GM12878 (cell line): ENCODE results near the gene GTSF1L. TPM values are rescaled to one million over a fixed set of nuclear protein-coding genes. Genes with fewer than 3 reads are reported as not detected.

Source experiments
- ATAC-seq: fragments of 200-7000 bp; cut with Tn5 transposase; 3 replicates; pipeline ENCODE4 v1.9.1; 2020; ENCODE audit warnings: mild to moderate bottlenecking, moderate library complexity
- BruUV-seq: library from RNA; stranded (reverse); fragments of 400-500 nt; replicated peaks from 2 replicates; lab custom pipeline; 2021; lab: Mats Ljungman, UMichigan
- CTCF ChIA-PET: fragments of 300-600 bp; sonication (Branson Sonifier 250); formaldehyde crosslinking; extraction: SDS; loops from one replicate; lab custom pipeline; 2021; ENCODE audit warnings: inconsistent platforms; lab: Yijun Ruan, JAX
- POLR2A ChIA-PET: fragments of 350-600 bp; formaldehyde crosslinking; extraction: SDS; loops from one replicate; lab custom pipeline; 2021; ENCODE audit warnings: inconsistent platforms; lab: Charles Lee
- RAD21 ChIA-PET: fragments of 300-600 bp; sonication (Branson Sonifier 250); formaldehyde crosslinking; loops from one replicate; lab custom pipeline; 2023; ENCODE audit warnings: antibody characterized with exemption; ENCODE audit not compliant: unreplicated experiment; lab: Charles Lee
- SMC1A ChIA-PET: fragments of 300-600 bp; sonication (Branson Sonifier 250); formaldehyde crosslinking; loops from one replicate; lab custom pipeline; 2023; ENCODE audit not compliant: unreplicated experiment, uncharacterized antibody; lab: Charles Lee
- DNase-seq: peaks from one replicate; pipeline ENCODE4 v3.0.0-alpha.2; 2011; ENCODE audit warnings: low read depth, low spot score
- FAIRE-seq: peaks from 3 replicates; lab custom pipeline; 2011; peaks lifted over from hg19 to GRCh38; lab: Jason Lieb, UNC
- H2AFZ ChIP-seq: 2 replicates; pipeline ENCODE4 v1.6.0; 2011; ENCODE audit warnings: low read depth, low read length, control low read depth; ENCODE audit not compliant: control insufficient read depth
- H3K27ac ChIP-seq: 2 replicates; pipeline ENCODE4 v1.5.1; 2011; ENCODE audit warnings: control low read depth; ENCODE audit not compliant: control insufficient read depth, insufficient read depth
- H3K27me3 ChIP-seq, 2 experiments: replicated peaks in 1 of 2; 2 replicates each; pipeline versions ENCODE4 v1.6.0 to v1.6.1; 2011; ENCODE audit warnings: low read length in 1 of 2; ENCODE audit not compliant: control insufficient read depth in 2 of 2, insufficient read depth in 2 of 2
- H3K36me3 ChIP-seq, 2 experiments: 2 replicates each; pipeline ENCODE4 v1.5.1; 2011; ENCODE audit warnings: low read length in 1 of 2; ENCODE audit not compliant: control insufficient read depth in 2 of 2, insufficient read depth in 2 of 2
- H3K4me1 ChIP-seq: 2 replicates; pipeline ENCODE4 v1.6.1; 2011; ENCODE audit warnings: mild to moderate bottlenecking, low read length, moderate library complexity, mixed read lengths; ENCODE audit not compliant: control insufficient read depth, insufficient read depth
- H3K4me2 ChIP-seq: 2 replicates; pipeline ENCODE4 v1.6.0; 2011; ENCODE audit warnings: control low read depth; ENCODE audit not compliant: control insufficient read depth, insufficient read depth
- H3K4me3 ChIP-seq: fragments of 200-600 bp; sonication (generic); 2 replicates; pipeline ENCODE4 v1.5.1; 2016
- H3K79me2 ChIP-seq: 2 replicates; pipeline ENCODE4 v1.6.0; 2011; ENCODE audit warnings: low read length; ENCODE audit not compliant: control insufficient read depth, insufficient read depth
- H3K9ac ChIP-seq: 2 replicates; pipeline ENCODE4 v1.8.0; 2011; ENCODE audit warnings: low read length, control low read depth, mixed read lengths; ENCODE audit not compliant: control insufficient read depth, insufficient read depth
- H3K9me3 ChIP-seq: replicated peaks from 3 replicates; pipeline ENCODE4 v1.5.1; 2011; ENCODE audit warnings: mild to moderate bottlenecking, low read length; ENCODE audit not compliant: control insufficient read depth, insufficient read depth
- H4K20me1 ChIP-seq: 2 replicates; pipeline ENCODE4 v1.6.0; 2011; ENCODE audit not compliant: control insufficient read depth, insufficient read depth
- CHD2 ChIP-seq: IDR thresholded peaks from 2 replicates; pipeline ENCODE4 v1.6.1; 2011; ENCODE audit warnings: low read depth, low read length, improper control_type of control experiment, borderline replicate concordance
- CHD4 ChIP-seq: fragments of 200-600 bp; sonication (generic); IDR thresholded peaks from 2 replicates; pipeline ENCODE4 v1.6.1; 2016; ENCODE audit warnings: mild to moderate bottlenecking
- IRF4 ChIP-seq: IDR thresholded peaks from 2 replicates; pipeline ENCODE4 v1.6.1; 2011; ENCODE audit warnings: low read depth, low read length
- NFYB ChIP-seq: IDR thresholded peaks from 2 replicates; pipeline ENCODE4 v1.6.1; 2011; ENCODE audit warnings: low read depth, mild to moderate bottlenecking, low read length, improper control_type of control experiment, moderate library complexity; ENCODE audit not compliant: insufficient read depth
- NR2C1 ChIP-seq: fragments of 450-650 bp; IDR thresholded peaks from 2 replicates; pipeline ENCODE4 v1.6.1; 2017; ENCODE audit warnings: antibody characterized with exemption, mild to moderate bottlenecking, moderate library complexity
- PAX5 ChIP-seq: IDR thresholded peaks from 2 replicates; pipeline ENCODE4 v1.6.1; 2011; ENCODE audit warnings: low read depth, low read length, borderline replicate concordance
- RBBP5 ChIP-seq: fragments of 200-600 bp; sonication (generic); conservative IDR thresholded peaks from 2 replicates; pipeline ENCODE4 v1.6.1; 2016
- SIN3A ChIP-seq: IDR thresholded peaks from 2 replicates; pipeline ENCODE4 v1.6.1; 2012; ENCODE audit warnings: low read depth, low read length, improper control_type of control experiment
- TBL1XR1 ChIP-seq: IDR thresholded peaks from 2 replicates; pipeline ENCODE4 v1.6.1; 2012; ENCODE audit warnings: low read depth, low read length, improper control_type of control experiment
- WGBS: methylation state at CpG from one replicate; pipeline ENCODE4 v1.1.6; 2016; ENCODE audit warnings: low lambda C conversion rate; ENCODE audit not compliant: insufficient replicate concordance, insufficient coverage; ENCODE audit errors: missing lambda C conversion rate; 5-methylcytosine and 5-hydroxymethylcytosine counted together
- in situ Hi-C: fragments of 300-500 bp; cut with MboI; formaldehyde crosslinking; loops from 9 replicates; pipeline ENCODE4 v1.14.3; 2018; ENCODE audit warnings: mixed read lengths
- intact Hi-C: fragments of 100-400 bp; cut with micrococcal nuclease; formaldehyde crosslinking; loops from one replicate; pipeline ENCODE4 v1.14.2; 2022; ENCODE audit not compliant: unreplicated experiment
- polyA plus RNA-seq, 11 experiments: library from polyadenylated mRNA; depleted of rRNA in 4 of 11; unstranded in 6 of 11; stranded (reverse) in 5 of 11; fragments of >200 nt; fragmentation: Nextera tagmentation in 4 of 11; fragmentation: Illumina TruSeq in 1 of 11; extraction: Ambion mirVana in 4 of 11; extraction: Trizol in 1 of 11; gene quantifications; 1 replicate in 1 of 11; 2 replicates in 10 of 11; pipeline versions ENCODE4 v1.2.1 to v1.2.3, GENCODE V29; 2011 to 2016; ENCODE audit warnings: inconsistent platforms in 2 of 11, missing spikeins in 2 of 11, low read depth in 1 of 11
- total RNA-seq, 4 experiments: library from RNA; depleted of rRNA in 3 of 4; stranded (reverse); fragments of >200 nt in 3 of 4; fragmentation: Illumina TruSeq in 1 of 4; extraction: Trizol in 1 of 4; gene quantifications; 2 replicates each; pipeline versions ENCODE4 v1.2.1 to v1.2.3, GENCODE V29; 2013 to 2021
- TF ChIP-seq, protein P1 (sequence below): fragments of 450-650 bp; IDR thresholded peaks from 2 replicates; pipeline ENCODE4 v1.6.1; 2016; ENCODE audit warnings: mild to moderate bottlenecking
- TF ChIP-seq, protein P2 (sequence below): fragments of 150-350 bp; IDR thresholded peaks from 2 replicates; pipeline ENCODE4 v1.6.1; 2016; ENCODE audit warnings: low read depth, low read length
- TF ChIP-seq, protein P3 (sequence below): fragments of 450-650 bp; IDR thresholded peaks from 2 replicates; pipeline ENCODE4 v1.6.1; 2016; ENCODE audit warnings: mild to moderate bottlenecking, moderate library complexity, borderline replicate concordance
- TF ChIP-seq, protein P4 (sequence below): fragments of 450-650 bp; IDR thresholded peaks from 2 replicates; pipeline ENCODE4 v1.6.1; 2017; ENCODE audit warnings: mild to moderate bottlenecking, low read depth, inconsistent platforms; ENCODE audit not compliant: poor library complexity, severe bottlenecking

The GTSF1L gene
- total and polyA plus RNA-seq, 10 of the 15 experiments (the other 5 are each of a cell fraction or from before 2014, with no cell fraction given): 0.56 to 2.4 (median 1.3) TPM

DNA sequence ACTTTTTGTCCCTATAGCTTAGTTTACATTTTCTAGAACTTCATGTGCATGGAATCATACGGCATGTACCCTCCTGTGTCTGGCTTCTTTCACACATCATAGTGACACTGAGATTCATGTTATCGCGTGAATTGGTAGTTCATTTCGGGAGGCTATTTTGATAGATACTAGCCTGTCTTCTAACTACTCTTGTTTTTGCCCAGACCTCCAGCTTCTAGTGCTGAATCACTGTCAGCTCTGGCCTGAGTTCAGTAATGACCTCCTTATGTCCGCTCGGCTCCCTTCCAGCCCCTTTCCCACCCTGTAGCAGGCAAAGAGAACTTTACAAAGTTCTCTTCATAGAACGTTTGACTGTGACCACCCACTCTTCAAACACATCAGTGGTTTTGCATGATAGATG, 45.8 kb downstream of the GTSF1L start:
- Histone ChIP-seq H2AFZ (peak overlapping the region; percentile 33), H3K4me2 (peak overlapping the region; percentile 90), H3K27ac (peak overlapping the region; percentile 89), H3K4me1 (peaks cover 32% of the 10 kb centered on the region), H3K4me3 (peak overlapping the region; percentile 68), H3K79me2 (peaks cover 24% of the 10 kb centered on the region), H4K20me1 (no peaks in the 10 kb centered on the region), H3K9me3 (no peaks in the 10 kb centered on the region), H3K27me3 (no peaks in the 10 kb centered on the region), H3K36me3 (peaks cover 4 to 14% of the 10 kb centered on the region in 2 experiments; a peak in 3 of 4 replicates), H3K9ac (peak overlapping the region; percentile 71)
- SMC1A ChIA-PET: interaction anchor here (0.7 to 1.8 kb wide), 17 partner anchors 9 to 240 kb away, joined by 3 to 10 read pairs (median 4); no protein-coding TSS in a partner anchor
- WGBS: 60% methylated on average over 7 of the region's 7 CpGs
- FAIRE-seq: no peak
- POLR2A ChIA-PET: interaction anchor here (0.5 to 1.7 kb wide), 9 partner anchors 9 to 392 kb away, joined by 3 to 7 read pairs (median 4); partner anchors contain the start of gene IFT52
- RAD21 ChIA-PET: interaction anchor here (0.8 to 2.7 kb wide), 13 partner anchors 10 to 509 kb away, joined by 3 to 11 read pairs (median 5); partner anchors contain the start of gene IFT52
- BruUV-seq: no TSS peak
- peak; percentile 17 for ATAC-seq
- CTCF ChIA-PET: interaction anchor here (0.6 to 4.5 kb wide), 21 partner anchors 9 to 509 kb away, joined by 3 to 32 read pairs (median 4); partner anchors contain the start of gene SRSF6
- intact Hi-C loops (loop anchor here (5.0 kb wide), 2 partner anchors 224 to 401 kb away; partner anchors contain the start of gene SRSF6), in situ Hi-C loops (no loop called here)
- DNase-seq: no peak
- TF ChIP-seq SIN3A (no peak), IRF4 (no peak), NR2C1 (no peak), CHD4 (no peak), CHD2 (peak; percentile 40; the same call in 1 of the 2 replicates), NFYB (no peak), TBL1XR1 (no peak), RBBP5 (no peak), PAX5 (no peak)
- TF ChIP-seq, protein P1, sequence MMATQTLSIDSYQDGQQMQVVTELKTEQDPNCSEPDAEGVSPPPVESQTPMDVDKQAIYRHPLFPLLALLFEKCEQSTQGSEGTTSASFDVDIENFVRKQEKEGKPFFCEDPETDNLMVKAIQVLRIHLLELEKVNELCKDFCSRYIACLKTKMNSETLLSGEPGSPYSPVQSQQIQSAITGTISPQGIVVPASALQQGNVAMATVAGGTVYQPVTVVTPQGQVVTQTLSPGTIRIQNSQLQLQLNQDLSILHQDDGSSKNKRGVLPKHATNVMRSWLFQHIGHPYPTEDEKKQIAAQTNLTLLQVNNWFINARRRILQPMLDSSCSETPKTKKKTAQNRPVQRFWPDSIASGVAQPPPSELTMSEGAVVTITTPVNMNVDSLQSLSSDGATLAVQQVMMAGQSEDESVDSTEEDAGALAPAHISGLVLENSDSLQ: 0 out of 2 replicates have a peak, but pooled peaks have one; percentile 6
- TF ChIP-seq, protein P2, sequence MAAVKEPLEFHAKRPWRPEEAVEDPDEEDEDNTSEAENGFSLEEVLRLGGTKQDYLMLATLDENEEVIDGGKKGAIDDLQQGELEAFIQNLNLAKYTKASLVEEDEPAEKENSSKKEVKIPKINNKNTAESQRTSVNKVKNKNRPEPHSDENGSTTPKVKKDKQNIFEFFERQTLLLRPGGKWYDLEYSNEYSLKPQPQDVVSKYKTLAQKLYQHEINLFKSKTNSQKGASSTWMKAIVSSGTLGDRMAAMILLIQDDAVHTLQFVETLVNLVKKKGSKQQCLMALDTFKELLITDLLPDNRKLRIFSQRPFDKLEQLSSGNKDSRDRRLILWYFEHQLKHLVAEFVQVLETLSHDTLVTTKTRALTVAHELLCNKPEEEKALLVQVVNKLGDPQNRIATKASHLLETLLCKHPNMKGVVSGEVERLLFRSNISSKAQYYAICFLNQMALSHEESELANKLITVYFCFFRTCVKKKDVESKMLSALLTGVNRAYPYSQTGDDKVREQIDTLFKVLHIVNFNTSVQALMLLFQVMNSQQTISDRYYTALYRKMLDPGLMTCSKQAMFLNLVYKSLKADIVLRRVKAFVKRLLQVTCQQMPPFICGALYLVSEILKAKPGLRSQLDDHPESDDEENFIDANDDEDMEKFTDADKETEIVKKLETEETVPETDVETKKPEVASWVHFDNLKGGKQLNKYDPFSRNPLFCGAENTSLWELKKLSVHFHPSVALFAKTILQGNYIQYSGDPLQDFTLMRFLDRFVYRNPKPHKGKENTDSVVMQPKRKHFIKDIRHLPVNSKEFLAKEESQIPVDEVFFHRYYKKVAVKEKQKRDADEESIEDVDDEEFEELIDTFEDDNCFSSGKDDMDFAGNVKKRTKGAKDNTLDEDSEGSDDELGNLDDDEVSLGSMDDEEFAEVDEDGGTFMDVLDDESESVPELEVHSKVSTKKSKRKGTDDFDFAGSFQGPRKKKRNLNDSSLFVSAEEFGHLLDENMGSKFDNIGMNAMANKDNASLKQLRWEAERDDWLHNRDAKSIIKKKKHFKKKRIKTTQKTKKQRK: no peak
- TF ChIP-seq, protein P3, sequence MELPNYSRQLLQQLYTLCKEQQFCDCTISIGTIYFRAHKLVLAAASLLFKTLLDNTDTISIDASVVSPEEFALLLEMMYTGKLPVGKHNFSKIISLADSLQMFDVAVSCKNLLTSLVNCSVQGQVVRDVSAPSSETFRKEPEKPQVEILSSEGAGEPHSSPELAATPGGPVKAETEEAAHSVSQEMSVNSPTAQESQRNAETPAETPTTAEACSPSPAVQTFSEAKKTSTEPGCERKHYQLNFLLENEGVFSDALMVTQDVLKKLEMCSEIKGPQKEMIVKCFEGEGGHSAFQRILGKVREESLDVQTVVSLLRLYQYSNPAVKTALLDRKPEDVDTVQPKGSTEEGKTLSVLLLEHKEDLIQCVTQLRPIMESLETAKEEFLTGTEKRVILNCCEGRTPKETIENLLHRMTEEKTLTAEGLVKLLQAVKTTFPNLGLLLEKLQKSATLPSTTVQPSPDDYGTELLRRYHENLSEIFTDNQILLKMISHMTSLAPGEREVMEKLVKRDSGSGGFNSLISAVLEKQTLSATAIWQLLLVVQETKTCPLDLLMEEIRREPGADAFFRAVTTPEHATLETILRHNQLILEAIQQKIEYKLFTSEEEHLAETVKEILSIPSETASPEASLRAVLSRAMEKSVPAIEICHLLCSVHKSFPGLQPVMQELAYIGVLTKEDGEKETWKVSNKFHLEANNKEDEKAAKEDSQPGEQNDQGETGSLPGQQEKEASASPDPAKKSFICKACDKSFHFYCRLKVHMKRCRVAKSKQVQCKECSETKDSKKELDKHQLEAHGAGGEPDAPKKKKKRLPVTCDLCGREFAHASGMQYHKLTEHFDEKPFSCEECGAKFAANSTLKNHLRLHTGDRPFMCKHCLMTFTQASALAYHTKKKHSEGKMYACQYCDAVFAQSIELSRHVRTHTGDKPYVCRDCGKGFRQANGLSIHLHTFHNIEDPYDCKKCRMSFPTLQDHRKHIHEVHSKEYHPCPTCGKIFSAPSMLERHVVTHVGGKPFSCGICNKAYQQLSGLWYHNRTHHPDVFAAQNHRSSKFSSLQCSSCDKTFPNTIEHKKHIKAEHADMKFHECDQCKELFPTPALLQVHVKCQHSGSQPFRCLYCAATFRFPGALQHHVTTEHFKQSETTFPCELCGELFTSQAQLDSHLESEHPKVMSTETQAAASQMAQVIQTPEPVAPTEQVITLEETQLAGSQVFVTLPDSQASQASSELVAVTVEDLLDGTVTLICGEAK: no peak
- TF ChIP-seq, protein P4, sequence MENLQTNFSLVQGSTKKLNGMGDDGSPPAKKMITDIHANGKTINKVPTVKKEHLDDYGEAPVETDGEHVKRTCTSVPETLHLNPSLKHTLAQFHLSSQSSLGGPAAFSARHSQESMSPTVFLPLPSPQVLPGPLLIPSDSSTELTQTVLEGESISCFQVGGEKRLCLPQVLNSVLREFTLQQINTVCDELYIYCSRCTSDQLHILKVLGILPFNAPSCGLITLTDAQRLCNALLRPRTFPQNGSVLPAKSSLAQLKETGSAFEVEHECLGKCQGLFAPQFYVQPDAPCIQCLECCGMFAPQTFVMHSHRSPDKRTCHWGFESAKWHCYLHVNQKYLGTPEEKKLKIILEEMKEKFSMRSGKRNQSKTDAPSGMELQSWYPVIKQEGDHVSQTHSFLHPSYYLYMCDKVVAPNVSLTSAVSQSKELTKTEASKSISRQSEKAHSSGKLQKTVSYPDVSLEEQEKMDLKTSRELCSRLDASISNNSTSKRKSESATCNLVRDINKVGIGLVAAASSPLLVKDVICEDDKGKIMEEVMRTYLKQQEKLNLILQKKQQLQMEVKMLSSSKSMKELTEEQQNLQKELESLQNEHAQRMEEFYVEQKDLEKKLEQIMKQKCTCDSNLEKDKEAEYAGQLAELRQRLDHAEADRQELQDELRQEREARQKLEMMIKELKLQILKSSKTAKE: no peak
